Muscle layer of duodenum (tissue), 2 donors: Measurements from ENCODE around the gene PMFBP1.

Source experiments
- H3K27ac ChIP-seq: one replicate; pipeline ENCODE4 v1.7.0; 2013; ENCODE audit warnings: mild to moderate bottlenecking, low read length
- H3K27me3 ChIP-seq: one replicate; pipeline ENCODE4 v1.7.0; 2013; ENCODE audit warnings: low read depth, mild to moderate bottlenecking, control low read depth, low read length
- H3K36me3 ChIP-seq, 2 donors: one replicate each; pipeline ENCODE4 v1.7.0; 2013; ENCODE audit warnings: low read length in 2 of 2, control low read depth in 1 of 2, mild to moderate bottlenecking in 1 of 2; ENCODE audit not compliant: insufficient read depth in 2 of 2, control insufficient read depth in 1 of 2
- H3K4me1 ChIP-seq, 2 donors: one replicate each; pipeline ENCODE4 v1.7.0; 2013; ENCODE audit warnings: low read length in 2 of 2, mild to moderate bottlenecking in 2 of 2, control low read depth in 1 of 2, moderate library complexity in 1 of 2; ENCODE audit not compliant: insufficient read depth in 2 of 2, control insufficient read depth in 1 of 2
- H3K4me3 ChIP-seq, 2 donors: one replicate each; pipeline ENCODE4 v1.7.0; 2013; ENCODE audit warnings: low read length in 2 of 2, low read depth in 1 of 2, mild to moderate bottlenecking in 1 of 2
- H3K9me3 ChIP-seq, 2 donors: one replicate each; pipeline ENCODE4 v1.7.0; 2013; ENCODE audit warnings: low read length in 2 of 2, control low read depth in 1 of 2, mild to moderate bottlenecking in 1 of 2; ENCODE audit not compliant: control insufficient read depth in 1 of 2
- donor health status: healthy.

The PMFBP1 gene, protein sequence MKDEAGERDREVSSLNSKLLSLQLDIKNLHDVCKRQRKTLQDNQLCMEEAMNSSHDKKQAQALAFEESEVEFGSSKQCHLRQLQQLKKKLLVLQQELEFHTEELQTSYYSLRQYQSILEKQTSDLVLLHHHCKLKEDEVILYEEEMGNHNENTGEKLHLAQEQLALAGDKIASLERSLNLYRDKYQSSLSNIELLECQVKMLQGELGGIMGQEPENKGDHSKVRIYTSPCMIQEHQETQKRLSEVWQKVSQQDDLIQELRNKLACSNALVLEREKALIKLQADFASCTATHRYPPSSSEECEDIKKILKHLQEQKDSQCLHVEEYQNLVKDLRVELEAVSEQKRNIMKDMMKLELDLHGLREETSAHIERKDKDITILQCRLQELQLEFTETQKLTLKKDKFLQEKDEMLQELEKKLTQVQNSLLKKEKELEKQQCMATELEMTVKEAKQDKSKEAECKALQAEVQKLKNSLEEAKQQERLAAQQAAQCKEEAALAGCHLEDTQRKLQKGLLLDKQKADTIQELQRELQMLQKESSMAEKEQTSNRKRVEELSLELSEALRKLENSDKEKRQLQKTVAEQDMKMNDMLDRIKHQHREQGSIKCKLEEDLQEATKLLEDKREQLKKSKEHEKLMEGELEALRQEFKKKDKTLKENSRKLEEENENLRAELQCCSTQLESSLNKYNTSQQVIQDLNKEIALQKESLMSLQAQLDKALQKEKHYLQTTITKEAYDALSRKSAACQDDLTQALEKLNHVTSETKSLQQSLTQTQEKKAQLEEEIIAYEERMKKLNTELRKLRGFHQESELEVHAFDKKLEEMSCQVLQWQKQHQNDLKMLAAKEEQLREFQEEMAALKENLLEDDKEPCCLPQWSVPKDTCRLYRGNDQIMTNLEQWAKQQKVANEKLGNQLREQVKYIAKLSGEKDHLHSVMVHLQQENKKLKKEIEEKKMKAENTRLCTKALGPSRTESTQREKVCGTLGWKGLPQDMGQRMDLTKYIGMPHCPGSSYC

GRCh38 chr16:72172105-72173034, at the start of gene PMFBP1:
PMFBP1 (minus strand) TSS chr16:72172155; CDS start chr16:72171208, 947 bp downstream.
- Histone ChIP-seq H3K9me3 (peaks cover 0 to 2% of the 10 kb centered on the region in 2 donors), H3K4me1 (no peaks in the 10 kb centered on the region), H3K27me3 (no peaks in the 10 kb centered on the region), H3K36me3 (no peaks in the 10 kb centered on the region), H3K27ac (no peak within 1 kb of the TSS), H3K4me3 (no peak within 1 kb of the TSS)

DNA sequence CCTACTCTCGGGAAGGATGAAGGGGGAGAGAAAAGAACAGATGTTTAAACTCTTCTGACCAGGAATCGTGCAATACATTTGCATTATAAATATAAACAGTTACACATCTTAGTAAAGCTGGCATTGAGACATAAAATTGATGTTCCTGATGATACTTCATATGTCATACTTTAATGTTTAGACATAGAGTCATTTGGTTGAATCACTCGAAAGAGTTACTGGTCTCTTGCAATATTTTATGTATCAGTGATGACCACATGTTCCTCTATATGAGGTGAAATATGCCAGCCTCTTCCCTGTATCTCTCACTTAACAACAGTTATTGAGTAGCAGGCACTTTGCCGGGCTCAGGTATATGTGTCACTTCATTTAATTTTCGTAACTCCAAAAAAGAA, 49.7 kb upstream of the PMFBP1 start:
- H3K4me1 ChIP-seq: no peaks in the 10 kb centered on the region
- no peak overlapping the region for H3K27ac ChIP-seq
- H3K9me3 ChIP-seq: no peaks in the 10 kb centered on the region
- no peaks in the 10 kb centered on the region for H3K36me3 ChIP-seq
- no peak overlapping the region for H3K4me3 ChIP-seq
- H3K27me3 ChIP-seq: no peaks in the 10 kb centered on the region

GRCh38 chr16:72220875-72221629, 49.1 kb upstream of the PMFBP1 start:
- H3K36me3 ChIP-seq: no peaks in the 10 kb centered on the region
- no peaks in the 10 kb centered on the region for H3K9me3 ChIP-seq
- H3K4me3 ChIP-seq: no peak overlapping the region
- no peak overlapping the region for H3K27ac ChIP-seq
- no peaks in the 10 kb centered on the region for H3K4me1 ChIP-seq
- no peaks in the 10 kb centered on the region for H3K27me3 ChIP-seq

DNA sequence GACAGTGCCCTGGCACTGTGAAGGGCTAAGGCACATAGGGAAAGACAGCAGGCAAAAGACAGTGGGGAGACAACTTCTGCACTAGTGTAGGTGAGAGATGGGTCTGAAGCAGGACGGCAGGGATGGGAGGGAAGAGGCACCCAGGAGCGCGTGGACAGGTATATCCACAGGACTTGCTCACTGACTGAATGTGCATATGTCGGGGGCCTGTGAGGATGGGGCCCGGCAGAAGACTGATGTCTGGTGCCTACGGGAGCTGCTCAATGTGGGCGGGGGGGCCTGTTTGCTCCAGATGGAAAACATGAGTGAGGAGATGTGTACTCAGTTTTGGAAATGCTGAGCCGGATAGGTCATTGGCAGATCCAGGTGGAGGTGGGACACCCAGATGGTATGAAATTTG, 47.3 kb upstream of the PMFBP1 start:
- Histone ChIP-seq H3K27me3 (no peaks in the 10 kb centered on the region), H3K4me3 (no peak overlapping the region), H3K4me1 (no peaks in the 10 kb centered on the region), H3K36me3 (no peaks in the 10 kb centered on the region), H3K9me3 (no peaks in the 10 kb centered on the region), H3K27ac (no peak overlapping the region)

DNA sequence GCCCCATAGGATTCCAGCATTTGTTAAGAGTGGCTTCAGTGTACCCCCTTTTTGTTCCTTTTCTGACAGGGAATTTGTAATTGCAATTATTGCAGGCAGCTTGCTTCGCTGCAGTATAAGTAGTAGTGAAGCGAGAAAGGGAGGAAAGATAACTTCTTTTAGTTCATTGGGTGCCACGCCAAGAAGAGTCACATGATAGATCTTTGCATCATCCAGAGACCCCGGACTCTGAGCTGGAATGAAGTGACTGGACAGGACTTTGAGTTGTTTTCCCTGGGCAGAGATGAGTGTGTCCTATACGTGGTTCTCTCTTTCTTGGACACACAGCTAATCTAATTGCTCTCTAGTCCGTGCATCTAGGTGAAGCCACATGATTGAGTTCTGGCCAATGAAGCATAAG, 44.8 kb upstream of the PMFBP1 start:
- Histone ChIP-seq H3K9me3 (no peaks in the 10 kb centered on the region), H3K4me3 (no peak overlapping the region), H3K27me3 (no peaks in the 10 kb centered on the region), H3K27ac (no peak overlapping the region), H3K36me3 (no peaks in the 10 kb centered on the region), H3K4me1 (no peaks in the 10 kb centered on the region)

DNA sequence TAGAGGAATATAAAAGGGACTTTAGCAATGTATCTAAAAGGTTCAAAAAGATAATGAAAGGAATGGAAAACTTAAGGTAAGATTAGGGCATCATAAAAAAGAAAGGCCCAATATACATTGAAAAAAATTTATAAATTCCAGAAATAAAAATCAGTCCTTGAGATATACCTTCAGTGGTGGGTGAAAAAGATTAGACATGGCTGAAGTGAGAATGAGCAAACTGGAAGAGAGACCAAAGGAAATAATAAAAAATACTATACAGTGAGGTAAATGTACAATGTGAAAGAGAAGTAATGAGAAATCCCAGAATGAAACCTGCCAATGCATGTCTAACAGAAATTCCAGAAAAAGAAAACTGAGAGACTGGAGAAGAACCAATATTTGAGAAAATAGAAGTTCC, 42.9 kb upstream of the PMFBP1 start:
- no peak overlapping the region for H3K27ac ChIP-seq
- H3K4me1 ChIP-seq: no peaks in the 10 kb centered on the region
- H3K36me3 ChIP-seq: no peaks in the 10 kb centered on the region
- H3K4me3 ChIP-seq: no peak overlapping the region
- H3K27me3 ChIP-seq: no peaks in the 10 kb centered on the region
- no peaks in the 10 kb centered on the region for H3K9me3 ChIP-seq

GRCh38 chr16:72211110-72211509, 39.2 kb upstream of the PMFBP1 start:
- H3K4me3 ChIP-seq: no peak overlapping the region
- no peak overlapping the region for H3K27ac ChIP-seq
- no peaks in the 10 kb centered on the region for H3K9me3 ChIP-seq
- H3K4me1 ChIP-seq: no peaks in the 10 kb centered on the region
- no peaks in the 10 kb centered on the region for H3K27me3 ChIP-seq
- H3K36me3 ChIP-seq: no peaks in the 10 kb centered on the region

DNA sequence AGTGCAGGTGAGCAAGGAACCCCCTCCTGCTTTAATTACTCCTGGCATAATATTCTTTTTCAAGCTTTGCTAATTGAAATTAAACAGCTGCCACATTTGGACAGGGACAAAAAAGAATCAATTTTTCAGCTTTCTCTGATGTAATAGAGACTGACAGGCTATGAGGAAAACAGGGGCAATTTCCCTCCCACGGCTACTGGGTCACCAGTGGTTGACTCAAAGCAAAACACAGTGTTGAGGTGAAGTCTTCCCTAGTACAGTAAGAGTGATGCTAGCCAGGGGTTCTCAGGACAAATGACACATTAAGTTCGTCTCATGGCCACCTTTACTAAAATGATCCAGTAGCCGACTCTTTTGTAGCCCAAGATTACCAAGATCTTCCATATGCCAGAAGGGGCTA, 38.6 kb upstream of the PMFBP1 start:
- H3K27me3 ChIP-seq: no peaks in the 10 kb centered on the region
- no peaks in the 10 kb centered on the region for H3K36me3 ChIP-seq
- H3K9me3 ChIP-seq: no peaks in the 10 kb centered on the region
- no peak overlapping the region for H3K4me3 ChIP-seq
- H3K27ac ChIP-seq: no peak overlapping the region
- no peaks in the 10 kb centered on the region for H3K4me1 ChIP-seq

- no peaks in the 10 kb centered on the region for H3K9me3 ChIP-seq
- H3K27ac ChIP-seq: no peak overlapping the region
- H3K27me3 ChIP-seq: no peaks in the 10 kb centered on the region
- no peak overlapping the region for H3K4me3 ChIP-seq
- no peaks in the 10 kb centered on the region for H3K36me3 ChIP-seq
- H3K4me1 ChIP-seq: no peaks in the 10 kb centered on the region
These were observed 38.1 kb upstream of the PMFBP1 start for GRCh38 chr16:72210072-72210471.

- Histone ChIP-seq H3K4me1 (no peaks in the 10 kb centered on the region), H3K27me3 (no peaks in the 10 kb centered on the region), H3K4me3 (no peak overlapping the region), H3K27ac (no peak overlapping the region), H3K9me3 (no peaks in the 10 kb centered on the region), H3K36me3 (no peaks in the 10 kb centered on the region)
These were observed 34.3 kb upstream of the PMFBP1 start for GRCh38 chr16:72206299-72206698.
